NCI-H1930 (cell line): ENCODE results near the gene PML.
A peak's percentile ranks its signal among the peaks of the same experiment; 100 is the strongest.
"Not testable (repeated sequence)": the region's sequence is repeated elsewhere in the genome, so short reads cannot be mapped to it uniquely, and the experiment has no call there.

Experiments
- DNase-seq, 2 experiments: peaks; one replicate each; lab custom pipeline; 2025; lab: John Stamatoyannopoulos, UW

The PML gene

GRCh38 chr15:74040109-74040850, 45.8 kb downstream of the PML start:
- no peak for DNase-seq

- DNase-seq: no peak
Measured at GRCh38 chr15:74041311-74041756, 46.8 kb downstream of the PML start.

- no peak for DNase-seq
Measured at GRCh38 chr15:74041777-74042435, 47.4 kb downstream of the PML start.

GRCh38 chr15:74042603-74043424, 48.3 kb downstream of the PML start:
- DNase-seq: no peak

- DNase-seq: no peak
Measured at GRCh38 chr15:74043425-74044266, 49.1 kb downstream of the PML start.

GRCh38 chr15:74044267-74045110, 50.0 kb downstream of the PML start:
- no peak for DNase-seq

- no peak for DNase-seq
Measured at GRCh38 chr15:74045184-74045583, 50.7 kb downstream of the PML start.

- no peak for DNase-seq
Measured at GRCh38 chr15:74045636-74046274, 51.2 kb downstream of the PML start.

- DNase-seq: no peak
Measured at GRCh38 chr15:74046275-74046674, 51.8 kb downstream of the PML start.

GRCh38 chr15:74050127-74050526, 55.6 kb downstream of the PML start:
- DNase-seq: no peak

- DNase-seq: no peak
Measured at GRCh38 chr15:74050556-74051234, 56.2 kb downstream of the PML start.

GRCh38 chr15:74052271-74053260, 58.0 kb downstream of the PML start:
- not testable (repeated sequence) for DNase-seq

- no peak for DNase-seq
Measured at GRCh38 chr15:74053517-74053916, 59.0 kb downstream of the PML start.

- peak; percentile 18 to 25 for DNase-seq
Measured at GRCh38 chr15:74053941-74054529, 59.5 kb downstream of the PML start.

GRCh38 chr15:74055804-74056203, 61.3 kb downstream of the PML start:
- no peak for DNase-seq

GRCh38 chr15:74056330-74056729, 61.8 kb downstream of the PML start:
- DNase-seq: not testable (repeated sequence)

GRCh38 chr15:74059050-74059833, 64.7 kb downstream of the PML start:
- DNase-seq: not testable (repeated sequence)
